Immature natural killer cell (primary cell): ENCODE data around the gene TUBB2B. TPM values are rescaled to one million over a fixed set of nuclear protein-coding genes. Genes with fewer than 3 reads are reported as not detected.

Experiments
- DNase-seq, 3 donors: peaks; one replicate each; pipeline ENCODE4 v3.0.0; 2022; ENCODE audit warnings: mixed read lengths in 1 of 3
- H3K27ac Mint-ChIP-seq, 6 donors: one replicate each; pipeline ENCODE4 v1.8.0; 2020; ENCODE audit warnings: mixed read lengths in 6 of 6, mild to moderate bottlenecking in 5 of 6, inconsistent platforms in 4 of 6, moderate library complexity in 3 of 6
- H3K27me3 Mint-ChIP-seq, 3 donors: one replicate each; pipeline ENCODE4 v1.8.0; 2020 to 2021; ENCODE audit warnings: low read depth in 3 of 3, mild to moderate bottlenecking in 3 of 3, mixed read lengths in 3 of 3, moderate library complexity in 3 of 3, inconsistent platforms in 1 of 3
- H3K36me3 Mint-ChIP-seq, 3 donors: one replicate each; pipeline ENCODE4 v1.8.0; 2020; ENCODE audit warnings: mixed read lengths in 3 of 3, inconsistent platforms in 2 of 3, mild to moderate bottlenecking in 2 of 3
- H3K4me1 Mint-ChIP-seq, 2 donors: one replicate each; pipeline ENCODE4 v1.8.0; 2020; ENCODE audit warnings: inconsistent platforms in 2 of 2, mild to moderate bottlenecking in 2 of 2, mixed read lengths in 2 of 2, moderate library complexity in 1 of 2
- H3K4me3 Mint-ChIP-seq, 5 donors: one replicate each; pipeline ENCODE4 v1.8.0; 2020; ENCODE audit warnings: mild to moderate bottlenecking in 5 of 5, mixed read lengths in 5 of 5, inconsistent platforms in 3 of 5, moderate library complexity in 3 of 5
- H3K9me3 Mint-ChIP-seq, 6 donors: one replicate each; pipeline ENCODE4 v1.8.0; 2020; ENCODE audit warnings: mild to moderate bottlenecking in 6 of 6, mixed read lengths in 6 of 6, inconsistent platforms in 4 of 6, moderate library complexity in 3 of 6
- polyA plus RNA-seq, 3 donors: library from polyadenylated mRNA; unstranded; fragments of 300-500 nt; fragmentation: Illumina TruSeq; gene quantifications; one replicate each; pipeline ENCODE4 v1.2.3, GENCODE V29; 2021

TUBB2B gene
- polyA plus RNA-seq, 3 donors from 2014 or later, result 0.11 TPM; not detected in 2

DNA sequence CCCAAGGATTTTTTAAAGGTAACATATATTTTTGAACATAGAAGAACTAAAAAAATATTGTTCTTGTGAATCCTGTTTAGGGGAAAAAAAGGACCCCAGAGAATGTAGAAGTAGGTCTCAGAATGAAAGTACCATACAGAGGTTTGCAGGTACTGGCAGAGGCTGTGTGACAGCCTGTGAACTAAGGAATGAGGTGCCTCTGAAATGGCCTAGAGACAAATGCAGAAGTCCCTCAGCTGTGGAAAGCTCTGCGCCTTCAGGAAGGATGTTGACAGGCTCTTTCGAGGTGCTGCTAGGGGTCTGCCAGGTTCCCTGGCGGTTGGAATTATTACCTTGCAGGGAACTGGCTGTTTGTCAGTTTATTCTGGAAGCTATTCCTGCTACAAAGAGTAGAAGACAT lies 8.6 kb upstream of the TUBB2B start:
- H3K4me1 Mint-ChIP-seq, result peaks cover 6 to 15% of the 10 kb centered on the region in 2 donors
- H3K4me3 Mint-ChIP-seq, result no peak overlapping the region
- peaks cover 0 to 4% (median 0%) of the 10 kb centered on the region in 3 donors for H3K36me3 Mint-ChIP-seq
- no peak for DNase-seq
- H3K27ac Mint-ChIP-seq, result no peak overlapping the region
- H3K27me3 Mint-ChIP-seq, result peaks cover 14 to 50% (median 37%) of the 10 kb centered on the region in 3 donors
- H3K9me3 Mint-ChIP-seq, result peaks cover 0 to 2% (median 0%) of the 10 kb centered on the region in 6 donors

GRCh38 chr6:3235486-3235885 lies 8.0 kb upstream of the TUBB2B start:
- peaks cover 0 to 4% (median 0%) of the 10 kb centered on the region in 3 donors for H3K36me3 Mint-ChIP-seq
- H3K4me1 Mint-ChIP-seq, result peaks cover 10 to 20% of the 10 kb centered on the region in 2 donors
- no peak overlapping the region for H3K27ac Mint-ChIP-seq
- peaks cover 0 to 2% (median 0%) of the 10 kb centered on the region in 6 donors for H3K9me3 Mint-ChIP-seq
- H3K4me3 Mint-ChIP-seq, result no peak overlapping the region
- no peak for DNase-seq
- H3K27me3 Mint-ChIP-seq, result peaks cover 19 to 52% (median 39%) of the 10 kb centered on the region in 3 donors

- Mint-ChIP-seq H3K27me3 (peaks cover 30 to 63% (median 55%) of the 10 kb centered on the region in 3 donors), H3K9me3 (peaks cover 0 to 2% (median 0%) of the 10 kb centered on the region in 6 donors), H3K4me1 (peaks cover 25 to 36% of the 10 kb centered on the region in 2 donors), H3K36me3 (peaks cover 0 to 4% (median 2%) of the 10 kb centered on the region in 3 donors), H3K27ac (no peak overlapping the region), H3K4me3 (no peak overlapping the region)
- no peak for DNase-seq
These were observed 6.5 kb upstream of the TUBB2B start for GRCh38 chr6:3233904-3234303.

DNA sequence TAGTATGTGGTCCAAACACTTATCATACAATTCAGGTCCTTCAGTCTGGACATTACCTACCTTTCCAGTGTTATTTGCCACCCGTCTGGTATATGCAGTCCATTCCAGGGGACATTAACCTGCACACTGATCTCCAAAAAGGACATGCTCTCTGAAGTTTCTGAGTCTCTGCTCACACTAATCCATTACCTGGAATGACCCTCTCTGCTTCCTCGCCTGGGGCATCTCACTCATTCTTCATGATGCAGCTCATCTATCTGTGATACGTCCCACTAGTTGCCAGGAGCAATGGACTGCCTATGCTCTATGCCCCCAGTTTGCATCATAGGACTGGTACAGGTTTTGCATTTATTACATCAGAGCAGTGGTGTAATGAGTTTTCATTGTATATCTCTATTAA lies 5.9 kb upstream of the TUBB2B start:
- Mint-ChIP-seq H3K9me3 (peaks cover 0 to 2% (median 0%) of the 10 kb centered on the region in 6 donors), H3K27me3 (peaks cover 33 to 65% (median 54%) of the 10 kb centered on the region in 3 donors), H3K36me3 (peaks cover 0 to 5% (median 4%) of the 10 kb centered on the region in 3 donors), H3K4me1 (peaks cover 29 to 41% of the 10 kb centered on the region in 2 donors), H3K4me3 (no peak overlapping the region), H3K27ac (no peak overlapping the region)
- no peak for DNase-seq

GRCh38 chr6:3232017-3232945 lies 4.8 kb upstream of the TUBB2B start:
- Mint-ChIP-seq H3K9me3 (peaks cover 0 to 2% (median 0%) of the 10 kb centered on the region in 6 donors), H3K27me3 (peaks cover 36 to 67% (median 57%) of the 10 kb centered on the region in 3 donors), H3K36me3 (peaks cover 0 to 5% (median 4%) of the 10 kb centered on the region in 3 donors), H3K4me3 (peak overlapping the region in 1 of 5 donors; percentile 84), H3K27ac (no peak overlapping the region), H3K4me1 (peaks cover 36 to 41% of the 10 kb centered on the region in 2 donors)
- no peak for DNase-seq

- Mint-ChIP-seq H3K4me3 (peak overlapping the region in 2 of 5 donors; percentile 33 to 84), H3K27me3 (peaks cover 36 to 71% (median 58%) of the 10 kb centered on the region in 3 donors), H3K9me3 (peaks cover 0 to 2% (median 0%) of the 10 kb centered on the region in 6 donors), H3K4me1 (peaks cover 41% of the 10 kb centered on the region in 2 donors), H3K27ac (no peak overlapping the region), H3K36me3 (peaks cover 0 to 5% (median 4%) of the 10 kb centered on the region in 3 donors)
- DNase-seq, result no peak
These were observed 4.0 kb upstream of the TUBB2B start for GRCh38 chr6:3231247-3232016.

DNA sequence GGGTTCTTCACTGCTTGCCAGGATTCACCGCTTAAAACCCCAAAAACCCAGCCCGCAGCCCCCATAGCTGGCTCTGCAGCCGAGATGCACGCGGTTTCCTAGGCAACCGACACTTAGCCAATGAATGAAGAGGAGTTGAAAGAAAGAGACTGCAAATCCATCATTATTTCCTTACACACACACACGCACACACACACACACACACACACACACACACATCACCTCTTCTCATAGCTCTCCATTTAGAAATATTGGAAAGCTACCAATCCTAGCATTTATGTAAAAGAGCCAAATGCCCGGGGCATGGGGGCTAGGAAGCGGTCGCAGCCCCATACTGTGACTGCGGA lies 3.4 kb upstream of the TUBB2B start:
- Mint-ChIP-seq H3K4me3 (peak overlapping the region in 1 of 5 donors; percentile 84), H3K9me3 (peaks cover 0 to 2% (median 0%) of the 10 kb centered on the region in 6 donors), H3K27ac (no peak overlapping the region), H3K4me1 (peaks cover 41% of the 10 kb centered on the region in 2 donors), H3K27me3 (peaks cover 35 to 72% (median 58%) of the 10 kb centered on the region in 3 donors), H3K36me3 (peaks cover 0 to 5% (median 4%) of the 10 kb centered on the region in 3 donors)
- no peak for DNase-seq

DNA sequence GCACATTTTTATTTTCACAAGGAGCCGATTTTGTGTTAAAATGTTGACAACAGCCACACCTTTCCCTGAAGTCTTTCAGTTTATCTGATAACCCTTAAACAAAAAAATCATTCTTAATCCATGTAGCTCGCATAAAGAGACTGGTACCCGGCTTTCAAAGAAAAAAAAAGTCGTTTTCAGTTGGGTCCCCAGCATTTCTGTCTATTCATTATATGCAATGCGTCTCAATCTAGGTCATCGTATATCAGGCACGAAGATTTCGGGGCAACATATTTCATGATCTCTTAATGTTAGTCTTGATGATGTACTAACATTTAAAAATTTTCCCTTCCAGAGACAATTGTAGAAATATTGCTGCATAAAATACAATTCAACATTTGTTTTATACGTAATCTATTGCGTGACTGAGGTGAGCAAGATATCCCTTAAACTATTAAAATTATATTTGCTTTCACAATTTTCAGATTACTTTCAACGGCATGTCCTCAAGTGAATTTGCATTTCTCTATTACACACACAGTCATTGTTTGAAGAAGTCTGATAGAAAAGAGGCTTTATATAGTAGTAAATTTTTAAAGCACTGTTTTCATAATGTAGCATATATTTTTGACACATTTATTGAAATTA lies 2.9 kb upstream of the TUBB2B start:
- H3K36me3 Mint-ChIP-seq, result peaks cover 0 to 5% (median 0%) of the 10 kb centered on the region in 3 donors
- peak overlapping the region; percentile 73 to 89 (median 84) for H3K4me3 Mint-ChIP-seq
- no peak overlapping the region for H3K27ac Mint-ChIP-seq
- no peak for DNase-seq
- peaks cover 0 to 2% (median 0%) of the 10 kb centered on the region in 6 donors for H3K9me3 Mint-ChIP-seq
- H3K27me3 Mint-ChIP-seq, result peaks cover 37 to 67% (median 54%) of the 10 kb centered on the region in 3 donors
- peaks cover 41% of the 10 kb centered on the region in 2 donors for H3K4me1 Mint-ChIP-seq

DNA sequence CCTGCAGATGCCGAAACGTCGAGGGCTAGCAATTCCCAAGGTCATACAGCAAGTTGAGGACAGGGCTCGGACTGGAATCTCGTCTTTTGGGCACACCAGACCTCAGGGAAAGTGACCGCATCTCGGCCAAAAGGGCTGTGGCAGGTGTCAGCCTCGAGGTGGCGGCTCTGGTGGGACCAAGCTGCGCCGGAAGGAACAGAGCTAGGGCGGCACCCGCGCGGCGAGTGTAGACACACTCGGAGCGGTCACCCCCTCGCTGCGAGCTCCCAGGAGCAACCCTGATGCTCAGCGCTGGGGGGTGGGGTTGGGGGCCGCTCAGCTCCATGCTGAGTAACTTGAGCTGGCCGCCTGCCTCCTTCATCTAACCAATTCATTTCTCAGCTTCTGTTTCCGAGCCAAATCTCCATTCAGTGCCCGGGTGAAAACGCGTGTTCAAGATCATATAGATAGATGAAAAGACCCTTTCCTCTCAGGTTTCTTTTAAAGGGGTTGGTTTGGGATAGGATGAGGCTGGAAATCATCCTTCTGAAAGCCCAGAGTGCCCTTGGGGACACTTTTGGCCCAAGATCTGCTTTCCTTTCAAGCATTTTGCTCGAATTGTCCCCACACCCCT lies 2.2 kb upstream of the TUBB2B start:
- H3K9me3 Mint-ChIP-seq, result peaks cover 0 to 2% (median 0%) of the 10 kb centered on the region in 6 donors
- H3K27me3 Mint-ChIP-seq, result peaks cover 37 to 66% (median 51%) of the 10 kb centered on the region in 3 donors
- no peak overlapping the region for H3K27ac Mint-ChIP-seq
- H3K4me1 Mint-ChIP-seq, result peaks cover 41% of the 10 kb centered on the region in 2 donors
- peak in 2 of 3 donors; percentile 27 to 36 for DNase-seq
- peak overlapping the region; percentile 73 to 89 (median 84) for H3K4me3 Mint-ChIP-seq
- H3K36me3 Mint-ChIP-seq, result peaks cover 0 to 5% (median 0%) of the 10 kb centered on the region in 3 donors

- peaks cover 0 to 5% (median 0%) of the 10 kb centered on the region in 3 donors for H3K36me3 Mint-ChIP-seq
- peak overlapping the region in 4 of 6 donors; percentile 29 to 78 (median 52) for H3K27ac Mint-ChIP-seq
- H3K27me3 Mint-ChIP-seq, result peaks cover 37 to 66% (median 47%) of the 10 kb centered on the region in 3 donors
- H3K4me1 Mint-ChIP-seq, result peaks cover 41% of the 10 kb centered on the region in 2 donors
- peak overlapping the region; percentile 73 to 89 (median 84) for H3K4me3 Mint-ChIP-seq
- DNase-seq, result peak; percentile 39 to 52 (median 50)
- peaks cover 0 to 2% (median 0%) of the 10 kb centered on the region in 6 donors for H3K9me3 Mint-ChIP-seq
These were observed 1.5 kb upstream of the TUBB2B start for GRCh38 chr6:3228771-3229565.

DNA sequence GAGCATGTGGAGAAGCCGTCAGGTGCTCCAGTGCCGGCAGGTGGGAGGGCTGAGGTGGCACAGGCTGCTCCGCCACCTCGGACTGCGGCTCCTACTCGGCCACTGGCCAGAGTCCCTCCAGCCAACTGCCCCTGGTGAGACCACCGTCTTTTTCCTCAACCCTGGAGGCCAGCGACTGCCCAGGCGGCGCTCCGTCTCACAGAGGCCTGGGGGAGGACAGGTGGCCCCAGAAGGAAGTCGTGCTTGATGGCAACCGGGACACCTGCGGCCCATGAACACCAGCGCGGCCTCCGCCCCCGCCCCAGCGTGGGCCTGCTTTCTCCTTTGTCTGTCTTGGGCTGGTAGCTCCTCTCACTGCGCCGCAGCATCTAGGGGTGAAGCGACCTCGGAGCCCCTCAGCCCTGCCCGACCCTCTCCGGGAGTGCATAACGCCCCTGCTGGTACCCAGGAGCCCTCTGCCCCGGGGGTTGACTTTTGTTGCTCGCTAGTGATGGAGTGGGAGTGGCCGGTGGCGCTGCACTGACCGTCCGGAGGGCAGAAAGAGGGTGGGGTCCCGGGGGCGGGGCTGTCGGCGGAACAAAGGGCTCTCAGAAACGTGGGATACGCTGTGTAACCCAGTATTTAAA lies 706 bp upstream of the TUBB2B start:
- Mint-ChIP-seq H3K9me3 (peaks cover 0 to 2% (median 0%) of the 10 kb centered on the region in 6 donors), H3K27ac (no peak overlapping the region), H3K4me1 (peaks cover 41% of the 10 kb centered on the region in 2 donors), H3K36me3 (peaks cover 0 to 5% (median 0%) of the 10 kb centered on the region in 3 donors), H3K27me3 (peaks cover 37 to 59% (median 42%) of the 10 kb centered on the region in 3 donors), H3K4me3 (peak overlapping the region; percentile 47 to 54 (median 50))
- DNase-seq, result no peak
